Stimulated activated CD8-positive, alpha-beta memory T cell treated with anti-CD3 and anti-CD28 coated beads, Interleukin-7, amount 100 ng/mL, for 1 hour (primary cell): ENCODE data around the gene EHBP1.
"Not testable (repeated sequence)": the region's sequence is repeated elsewhere in the genome, so short reads cannot be mapped to it uniquely, and the experiment has no call there.

Experiments
- DNase-seq, 2 donors: peaks; one replicate each; pipeline ENCODE4 v3.0.0-alpha.2; 2020; ENCODE audit warnings: low read depth in 2 of 2

EHBP1 gene

DNA sequence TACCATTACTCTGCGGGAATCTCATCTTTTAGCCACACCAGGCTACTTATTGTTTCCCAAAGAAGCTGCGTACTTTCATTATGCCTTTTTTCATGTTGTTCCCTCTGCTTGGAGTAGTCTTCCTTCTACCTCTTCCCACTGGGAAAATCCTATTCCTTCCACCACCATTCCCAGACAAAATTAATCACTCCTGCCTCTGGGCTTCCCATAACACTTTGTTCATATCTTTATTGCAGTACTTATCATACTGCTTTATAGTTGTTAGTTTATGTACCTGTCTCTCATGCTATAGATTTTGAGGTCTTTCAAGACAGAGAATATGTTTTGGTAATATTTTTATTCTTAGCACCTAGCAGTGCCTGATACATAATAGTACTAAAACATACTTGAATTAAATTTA lies 361.3 kb downstream of the EHBP1 start:
- DNase-seq, result no peak

DNA sequence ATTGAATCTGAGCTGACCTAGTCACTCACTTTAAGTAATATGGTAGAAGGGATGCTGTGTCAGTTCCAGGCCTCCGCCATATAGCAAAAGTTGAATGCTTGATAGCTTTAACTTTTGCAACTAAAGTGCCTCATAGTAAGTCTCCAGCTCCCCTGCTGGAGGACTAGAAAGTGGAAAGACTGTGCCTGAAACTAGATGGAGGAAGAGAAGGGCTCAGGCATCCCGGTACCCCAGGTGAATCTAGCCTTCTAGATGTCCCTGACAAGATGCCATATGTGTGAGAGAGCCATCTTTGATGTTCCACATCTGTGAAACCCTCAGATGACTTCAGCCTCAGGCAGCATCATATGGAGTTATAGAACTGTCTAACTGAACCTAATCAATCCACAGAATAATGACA lies 366.2 kb downstream of the EHBP1 start:
- no peak for DNase-seq

DNA sequence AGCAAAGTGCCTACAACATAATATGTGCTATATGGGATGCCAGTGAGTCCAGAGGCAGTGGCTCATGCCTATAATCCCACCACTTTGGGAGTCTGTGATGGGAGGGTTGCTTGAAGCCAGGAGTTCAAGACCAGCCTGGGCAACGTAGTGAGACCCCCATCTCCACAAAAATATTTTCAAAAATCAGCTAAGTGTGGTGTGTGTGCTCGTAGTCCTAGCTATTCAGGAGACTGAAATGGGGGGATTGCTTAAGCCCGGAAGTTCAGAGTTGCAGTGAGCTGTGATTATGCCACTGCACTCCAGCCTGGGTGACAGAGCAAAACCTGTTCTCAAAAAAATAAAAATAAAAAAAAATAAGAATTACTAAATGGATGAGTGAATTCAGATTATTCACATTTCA lies 368.5 kb downstream of the EHBP1 start:
- DNase-seq, result no peak

DNA sequence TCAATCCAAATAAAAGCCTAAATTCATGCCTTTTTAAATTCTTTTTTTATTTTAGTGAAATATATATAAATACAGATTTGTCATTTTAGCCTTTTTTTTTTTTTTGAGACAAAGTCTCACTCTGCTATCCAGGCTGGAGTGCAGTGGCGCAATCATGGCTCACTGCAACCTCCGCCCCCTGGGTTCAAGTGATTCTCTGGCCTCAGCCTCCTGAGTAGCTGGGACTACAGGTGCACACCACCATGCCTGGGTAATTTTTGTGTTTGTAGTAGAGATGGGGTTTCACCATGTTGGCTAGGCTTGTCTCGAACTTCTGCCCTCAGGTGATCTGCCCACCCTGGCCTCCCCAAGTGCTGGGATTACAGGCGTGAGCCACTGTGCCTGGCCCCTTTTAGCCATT lies 368.9 kb downstream of the EHBP1 start:
- not testable (repeated sequence) for DNase-seq

GRCh38 chr2:63078852-63079606 lies 373.5 kb downstream of the EHBP1 start:
- DNase-seq, result no peak

GRCh38 chr2:63081404-63081803 lies 375.9 kb downstream of the EHBP1 start:
- no peak for DNase-seq

DNA sequence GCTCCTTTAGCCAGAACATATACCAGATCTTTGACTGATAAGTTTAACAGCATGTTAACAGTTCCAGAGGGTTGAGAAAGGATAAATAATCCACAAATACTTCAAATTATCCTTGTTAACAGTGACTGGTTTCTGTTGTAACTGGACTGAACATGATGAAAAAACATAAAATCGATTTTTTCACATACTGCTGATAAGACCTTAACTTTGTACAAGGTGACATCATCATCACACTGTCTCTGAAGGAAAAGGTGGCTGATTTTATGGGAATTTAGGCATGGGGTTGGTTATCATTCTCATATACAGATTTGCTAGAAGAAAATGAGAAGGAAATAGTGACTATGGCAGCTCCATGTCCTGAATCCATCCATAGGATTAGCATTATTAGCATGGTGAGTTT lies 381.2 kb downstream of the EHBP1 start:
- DNase-seq, result no peak

GRCh38 chr2:63092401-63092800 lies 386.9 kb downstream of the EHBP1 start:
- DNase-seq, result no peak

DNA sequence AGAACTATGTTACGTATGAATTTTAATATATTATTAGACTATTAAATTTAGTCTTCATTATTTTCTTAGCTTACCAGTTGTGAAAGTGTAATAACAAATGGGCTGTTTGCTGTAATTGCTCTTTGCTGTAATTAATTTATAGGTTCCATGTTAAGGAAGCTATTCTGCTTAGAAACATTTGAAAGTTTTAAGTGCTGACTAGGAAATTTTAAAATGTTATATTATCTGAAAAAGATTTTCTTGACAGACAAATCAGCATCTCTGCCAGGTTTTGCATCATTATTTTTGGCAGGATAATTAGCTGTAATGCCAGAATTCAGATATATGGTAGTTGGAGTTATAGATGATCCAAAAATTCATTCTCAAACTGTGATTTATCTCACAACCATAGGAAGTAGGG lies 387.3 kb downstream of the EHBP1 start:
- no peak for DNase-seq

DNA sequence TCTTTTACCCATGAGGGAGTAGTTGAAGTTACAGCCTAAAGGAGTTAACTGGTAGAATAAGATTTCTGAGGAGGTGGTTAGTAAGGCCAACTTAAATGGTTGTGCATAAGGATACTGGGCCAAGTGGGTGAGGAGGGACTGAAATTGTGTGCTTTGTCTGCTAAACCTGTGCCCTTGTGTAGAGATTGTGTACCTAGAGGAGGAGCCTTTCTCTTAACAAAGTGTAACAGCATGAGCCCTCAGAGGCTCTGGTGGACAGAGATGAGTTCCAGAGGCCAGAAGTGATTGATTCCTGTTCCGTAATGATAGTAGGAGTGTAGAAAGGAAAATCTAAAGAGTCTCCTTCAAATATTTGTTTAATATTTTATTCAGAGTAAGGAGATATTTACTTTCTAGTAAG lies 388.0 kb downstream of the EHBP1 start:
- DNase-seq, result no peak
